K562 (cell line): ENCODE measurements around the gene CNIH4. TPM values are rescaled to one million over a fixed set of nuclear protein-coding genes. Genes with fewer than 3 reads are reported as not detected.

ENCODE experiments used
- GMEB1 ChIP-seq: fragments of 250-450 bp; sonication (Bioruptor Pico); IDR thresholded peaks from 2 replicates; pipeline ENCODE4 v1.4.0; 2020; ENCODE audit warnings: mild to moderate bottlenecking
- HDAC3 ChIP-seq: fragments of 450-650 bp; IDR thresholded peaks from 2 replicates; pipeline ENCODE4 v1.6.1; 2018; ENCODE audit warnings: borderline replicate concordance, mild to moderate bottlenecking, moderate library complexity; ENCODE audit not compliant: partially characterized antibody
- HSF4 ChIP-seq: fragments of 250-450 bp; sonication (Bioruptor Pico); IDR thresholded peaks from 2 replicates; pipeline ENCODE4 v2.1.2; 2022; ENCODE audit warnings: mild to moderate bottlenecking, moderate library complexity, borderline replicate concordance
- JUND ChIP-seq, 2 experiments: IDR thresholded peaks; 2 replicates in 1 of 2; 3 replicates in 1 of 2; pipeline ENCODE4 v1.6.1; 2011; ENCODE audit warnings: borderline replicate concordance in 2 of 2, low read depth in 2 of 2, low read length in 2 of 2, improper control_type of control experiment in 1 of 2, missing biosample characterization in 1 of 2, missing genetic modification characterization in 1 of 2, missing genetic modification reagents in 1 of 2
- POLR2H ChIP-seq: IDR thresholded peaks from 2 replicates; pipeline ENCODE4 v1.6.1; 2016; ENCODE audit warnings: missing genetic modification characterization, low read depth, mild to moderate bottlenecking, control low read depth, missing compliant biosample characterization, moderate library complexity
- PRDM10 ChIP-seq: fragments of 450-650 bp; IDR thresholded peaks from 2 replicates; pipeline ENCODE4 v1.6.1; 2018; ENCODE audit not compliant: partially characterized antibody
- SMAD4 ChIP-seq: fragments of 250-450 bp; sonication (Bioruptor Pico); conservative IDR thresholded peaks from 2 replicates; pipeline ENCODE4 v1.8.0; 2021; ENCODE audit warnings: inconsistent platforms, mild to moderate bottlenecking, moderate library complexity
- ZNF589 ChIP-seq: fragments of 200-800 bp; sonication (Bioruptor generic); IDR thresholded peaks from 2 replicates; pipeline ENCODE4 v1.6.1; 2016; ENCODE audit warnings: low read depth, missing genetic modification characterization, missing compliant biosample characterization
- ZNF699 ChIP-seq: fragments of 250-450 bp; sonication (Bioruptor Pico); IDR thresholded peaks from 2 replicates; pipeline ENCODE4 v1.8.0; 2021; ENCODE audit warnings: mild to moderate bottlenecking, moderate library complexity; ENCODE audit not compliant: insufficient replicate concordance
- polyA plus RNA-seq, 8 experiments: library from polyadenylated mRNA; depleted of rRNA in 4 of 8; stranded (reverse) in 5 of 8; unstranded in 3 of 8; fragments of >200 nt; fragmentation: Nextera tagmentation in 2 of 8; fragmentation: Illumina TruSeq in 1 of 8; extraction: Ambion mirVana in 2 of 8; extraction: Trizol in 1 of 8; gene quantifications; 2 replicates each; pipeline versions ENCODE4 v1.2.1 to v1.2.3, GENCODE V29; 2011 to 2014; ENCODE audit warnings: inconsistent platforms in 1 of 8, missing spikeins in 1 of 8
- total RNA-seq, 7 experiments: library from RNA; depleted of rRNA in 6 of 7; stranded (reverse); fragments of >200 nt in 6 of 7; fragmentation: Illumina TruSeq in 2 of 7; extraction: Trizol in 2 of 7; gene quantifications; 2 replicates each; pipeline versions ENCODE4 v1.2.1 to v1.2.3, GENCODE V29; 2011 to 2021; ENCODE audit warnings: low replicate concordance in 1 of 7
- TF ChIP-seq, protein P1 (sequence below): fragments of 250-450 bp; sonication (Bioruptor Pico); IDR thresholded peaks from 2 replicates; pipeline ENCODE4 v1.9.0; 2021; ENCODE audit warnings: mild to moderate bottlenecking, inconsistent platforms
- TF ChIP-seq, protein P2 (sequence below): IDR thresholded peaks from 3 replicates; pipeline ENCODE4 v1.6.1; 2011; ENCODE audit warnings: borderline replicate concordance, mild to moderate bottlenecking, moderate library complexity; ENCODE audit not compliant: insufficient read length; ENCODE audit errors: extremely low read depth

CNIH4 gene
- total and polyA plus RNA-seq, 9 of the 15 experiments (the other 6 are each of a cell fraction or from before 2014, with no cell fraction given): 41.3 to 266 (median 61.1) TPM

DNA sequence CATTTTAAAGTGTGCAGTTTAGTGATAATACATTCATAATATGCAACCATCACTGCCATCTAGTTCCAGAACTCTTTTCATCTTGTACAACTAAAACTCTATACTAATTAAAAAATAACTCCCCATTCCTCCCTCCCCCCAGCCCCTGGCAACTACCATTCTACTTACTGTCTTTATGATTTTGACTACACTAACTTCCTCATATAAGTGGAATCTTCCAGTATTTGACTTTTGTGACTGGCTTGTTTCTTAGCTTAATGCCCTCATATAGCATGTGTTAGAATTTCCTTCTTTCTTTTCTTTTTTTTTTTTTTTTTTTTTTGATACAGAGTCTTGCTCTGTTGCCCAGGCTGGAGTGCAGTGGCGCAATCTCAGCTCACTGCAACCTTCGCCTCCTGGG is 25.4 kb upstream of the CNIH4 start (continued):
- peak; percentile 18 for TF ChIP-seq HDAC3
- no peak for TF ChIP-seq SMAD4 (CRISPR knock-in tag)
- TF ChIP-seq HSF4 (CRISPR knock-in tag): no peak
- no peak for TF ChIP-seq JUND (IDR thresholded peaks at IDR 0.05; ENCODE audit: borderline replicate concordance, low read depth, low read length)
- no peak for TF ChIP-seq JUND (tag; IDR thresholded peaks at IDR 0.05; ENCODE audit: borderline replicate concordance, low read depth, low read length)
- no peak for TF ChIP-seq ZNF699 (CRISPR knock-in tag)
- no peak for TF ChIP-seq GMEB1 (CRISPR knock-in tag)
- TF ChIP-seq, protein P1, sequence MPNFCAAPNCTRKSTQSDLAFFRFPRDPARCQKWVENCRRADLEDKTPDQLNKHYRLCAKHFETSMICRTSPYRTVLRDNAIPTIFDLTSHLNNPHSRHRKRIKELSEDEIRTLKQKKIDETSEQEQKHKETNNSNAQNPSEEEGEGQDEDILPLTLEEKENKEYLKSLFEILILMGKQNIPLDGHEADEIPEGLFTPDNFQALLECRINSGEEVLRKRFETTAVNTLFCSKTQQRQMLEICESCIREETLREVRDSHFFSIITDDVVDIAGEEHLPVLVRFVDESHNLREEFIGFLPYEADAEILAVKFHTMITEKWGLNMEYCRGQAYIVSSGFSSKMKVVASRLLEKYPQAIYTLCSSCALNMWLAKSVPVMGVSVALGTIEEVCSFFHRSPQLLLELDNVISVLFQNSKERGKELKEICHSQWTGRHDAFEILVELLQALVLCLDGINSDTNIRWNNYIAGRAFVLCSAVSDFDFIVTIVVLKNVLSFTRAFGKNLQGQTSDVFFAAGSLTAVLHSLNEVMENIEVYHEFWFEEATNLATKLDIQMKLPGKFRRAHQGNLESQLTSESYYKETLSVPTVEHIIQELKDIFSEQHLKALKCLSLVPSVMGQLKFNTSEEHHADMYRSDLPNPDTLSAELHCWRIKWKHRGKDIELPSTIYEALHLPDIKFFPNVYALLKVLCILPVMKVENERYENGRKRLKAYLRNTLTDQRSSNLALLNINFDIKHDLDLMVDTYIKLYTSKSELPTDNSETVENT (CRISPR knock-in tag): no peak
- peak; percentile 84 for TF ChIP-seq PRDM10
- TF ChIP-seq ZNF589: no peak
- TF ChIP-seq POLR2H (tag): no peak
- TF ChIP-seq, protein P2, sequence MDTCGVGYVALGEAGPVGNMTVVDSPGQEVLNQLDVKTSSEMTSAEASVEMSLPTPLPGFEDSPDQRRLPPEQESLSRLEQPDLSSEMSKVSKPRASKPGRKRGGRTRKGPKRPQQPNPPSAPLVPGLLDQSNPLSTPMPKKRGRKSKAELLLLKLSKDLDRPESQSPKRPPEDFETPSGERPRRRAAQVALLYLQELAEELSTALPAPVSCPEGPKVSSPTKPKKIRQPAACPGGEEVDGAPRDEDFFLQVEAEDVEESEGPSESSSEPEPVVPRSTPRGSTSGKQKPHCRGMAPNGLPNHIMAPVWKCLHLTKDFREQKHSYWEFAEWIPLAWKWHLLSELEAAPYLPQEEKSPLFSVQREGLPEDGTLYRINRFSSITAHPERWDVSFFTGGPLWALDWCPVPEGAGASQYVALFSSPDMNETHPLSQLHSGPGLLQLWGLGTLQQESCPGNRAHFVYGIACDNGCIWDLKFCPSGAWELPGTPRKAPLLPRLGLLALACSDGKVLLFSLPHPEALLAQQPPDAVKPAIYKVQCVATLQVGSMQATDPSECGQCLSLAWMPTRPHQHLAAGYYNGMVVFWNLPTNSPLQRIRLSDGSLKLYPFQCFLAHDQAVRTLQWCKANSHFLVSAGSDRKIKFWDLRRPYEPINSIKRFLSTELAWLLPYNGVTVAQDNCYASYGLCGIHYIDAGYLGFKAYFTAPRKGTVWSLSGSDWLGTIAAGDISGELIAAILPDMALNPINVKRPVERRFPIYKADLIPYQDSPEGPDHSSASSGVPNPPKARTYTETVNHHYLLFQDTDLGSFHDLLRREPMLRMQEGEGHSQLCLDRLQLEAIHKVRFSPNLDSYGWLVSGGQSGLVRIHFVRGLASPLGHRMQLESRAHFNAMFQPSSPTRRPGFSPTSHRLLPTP: no peak
- TF ChIP-seq, all 486 proteins: peak for 4
